Measurements from ENCODE around the gene ACAD9. TPM values are rescaled to one million over a fixed set of nuclear protein-coding genes. Genes with fewer than 3 reads are reported as not detected.
"Not testable (repeated sequence)": the region's sequence is repeated elsewhere in the genome, so short reads cannot be mapped to it uniquely, and the experiment has no call there.

ACAD9 gene
- polyA plus RNA-seq, 2 donors, result 25.6 to 30.8 TPM

GRCh38 chr3:128855569-128855968 lies 23.9 kb upstream of the ACAD9 start:
- H3K27me3 ChIP-seq (ENCODE audit: control insufficient read depth in 1 of 2, insufficient read depth in 2 of 2, low read length in 2 of 2), result no peaks in the 10 kb centered on the region
- peaks cover 18 to 39% of the 10 kb centered on the region in 2 donors for H3K9me3 ChIP-seq (ENCODE audit: control insufficient read depth in 2 of 2, insufficient read depth in 1 of 2, low read depth in 1 of 2, low read length in 1 of 2)
- H3K4me1 ChIP-seq (ENCODE audit: control insufficient read depth in 2 of 2, insufficient read depth in 2 of 2, low read length in 1 of 2), result no peaks in the 10 kb centered on the region
- no peaks in the 10 kb centered on the region for H3K36me3 ChIP-seq (ENCODE audit: control insufficient read depth in 2 of 2, insufficient read depth in 2 of 2, low read length in 1 of 2)
- no peak overlapping the region for H3K4me3 ChIP-seq (ENCODE audit: low read depth in 1 of 2, low read length in 2 of 2)
- H3K27ac ChIP-seq (ENCODE audit: low read depth in 2 of 2, low read length in 1 of 2), result no peak overlapping the region
- WGBS, 2 donors, result 61 to 85% methylated on average over 4 of the region's 4 CpGs

GRCh38 chr3:128858167-128858566 lies 21.3 kb upstream of the ACAD9 start:
- Histone ChIP-seq H3K27me3 (ENCODE audit: control insufficient read depth in 1 of 2, insufficient read depth in 2 of 2, low read length in 2 of 2) (no peaks in the 10 kb centered on the region), H3K9me3 (ENCODE audit: control insufficient read depth in 2 of 2, insufficient read depth in 1 of 2, low read depth in 1 of 2, low read length in 1 of 2) (peaks cover 18 to 45% of the 10 kb centered on the region in 2 donors), H3K4me3 (ENCODE audit: low read depth in 1 of 2, low read length in 2 of 2) (no peak overlapping the region), H3K36me3 (ENCODE audit: control insufficient read depth in 2 of 2, insufficient read depth in 2 of 2, low read length in 1 of 2) (no peaks in the 10 kb centered on the region), H3K27ac (ENCODE audit: low read depth in 2 of 2, low read length in 1 of 2) (no peak overlapping the region), H3K4me1 (ENCODE audit: control insufficient read depth in 2 of 2, insufficient read depth in 2 of 2, low read length in 1 of 2) (no peaks in the 10 kb centered on the region)
- 80 to 93% methylated on average over 3 of the region's 3 CpGs for WGBS, 2 donors

- peaks cover 12 to 32% of the 10 kb centered on the region in 2 donors for H3K9me3 ChIP-seq (ENCODE audit: control insufficient read depth in 2 of 2, insufficient read depth in 1 of 2, low read depth in 1 of 2, low read length in 1 of 2)
- H3K4me1 ChIP-seq (ENCODE audit: control insufficient read depth in 2 of 2, insufficient read depth in 2 of 2, low read length in 1 of 2), result no peaks in the 10 kb centered on the region
- no peaks in the 10 kb centered on the region for H3K27me3 ChIP-seq (ENCODE audit: control insufficient read depth in 1 of 2, insufficient read depth in 2 of 2, low read length in 2 of 2)
- H3K27ac ChIP-seq (ENCODE audit: low read depth in 2 of 2, low read length in 1 of 2), result no peak overlapping the region
- H3K4me3 ChIP-seq (ENCODE audit: low read depth in 1 of 2, low read length in 2 of 2), result no peak overlapping the region
- no peaks in the 10 kb centered on the region for H3K36me3 ChIP-seq (ENCODE audit: control insufficient read depth in 2 of 2, insufficient read depth in 2 of 2, low read length in 1 of 2)
- WGBS, 2 donors, result 86 to 89% methylated on average over 6 of the region's 6 CpGs
Measured at GRCh38 chr3:128859630-128860029, 19.8 kb upstream of the ACAD9 start.

DNA sequence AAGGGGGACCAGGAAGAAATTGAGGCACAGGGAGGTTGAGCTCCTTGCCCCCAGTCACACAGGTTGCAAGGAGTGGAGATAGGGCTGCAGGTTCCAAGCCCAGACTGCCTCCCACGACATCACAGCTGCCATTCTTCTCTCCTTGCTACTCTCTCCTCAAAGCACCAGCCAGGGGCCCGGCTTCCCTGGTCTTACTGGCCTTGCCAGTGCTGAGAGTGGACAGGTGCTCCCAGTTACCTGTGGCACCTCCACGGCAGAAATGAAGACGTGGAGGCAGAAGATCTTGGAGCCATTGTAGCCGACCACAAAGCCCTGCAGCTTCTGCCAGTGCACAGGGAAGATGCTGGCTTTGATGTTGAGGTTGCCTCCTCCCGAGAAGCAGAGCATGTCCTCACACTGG lies 17.9 kb upstream of the ACAD9 start:
- H3K27me3 ChIP-seq (ENCODE audit: control insufficient read depth in 1 of 2, insufficient read depth in 2 of 2, low read length in 2 of 2), result no peaks in the 10 kb centered on the region
- H3K4me3 ChIP-seq (ENCODE audit: low read depth in 1 of 2, low read length in 2 of 2), result no peak overlapping the region
- WGBS, 2 donors, result 85 to 90% methylated on average over 6 of the region's 6 CpGs
- no peaks in the 10 kb centered on the region for H3K36me3 ChIP-seq (ENCODE audit: control insufficient read depth in 2 of 2, insufficient read depth in 2 of 2, low read length in 1 of 2)
- H3K4me1 ChIP-seq (ENCODE audit: control insufficient read depth in 2 of 2, insufficient read depth in 2 of 2, low read length in 1 of 2), result no peaks in the 10 kb centered on the region
- H3K27ac ChIP-seq (ENCODE audit: low read depth in 2 of 2, low read length in 1 of 2), result no peak overlapping the region
- H3K9me3 ChIP-seq (ENCODE audit: control insufficient read depth in 2 of 2, insufficient read depth in 1 of 2, low read depth in 1 of 2, low read length in 1 of 2), result peaks cover 12 to 32% of the 10 kb centered on the region in 2 donors

DNA sequence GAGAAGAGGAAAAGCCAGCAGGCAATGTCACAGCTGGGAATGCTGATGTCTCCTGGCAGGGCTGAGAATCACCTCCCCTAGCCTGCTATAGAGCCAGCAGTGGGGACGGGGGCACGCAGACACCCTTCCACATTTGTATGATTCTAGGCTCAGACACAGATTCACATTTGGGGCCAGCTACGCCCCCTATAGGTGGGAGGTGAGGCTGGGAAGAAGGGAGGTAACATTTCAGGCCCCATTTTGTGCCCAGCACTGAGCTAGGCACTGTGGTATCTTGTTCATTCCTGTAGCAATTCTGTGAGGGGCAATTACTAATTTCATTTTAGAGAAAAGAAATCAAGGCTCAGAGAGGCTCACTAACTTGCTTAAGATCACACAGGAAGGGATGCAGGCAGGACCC lies 15.9 kb upstream of the ACAD9 start:
- no peaks in the 10 kb centered on the region for H3K36me3 ChIP-seq (ENCODE audit: control insufficient read depth in 2 of 2, insufficient read depth in 2 of 2, low read length in 1 of 2)
- H3K27ac ChIP-seq (ENCODE audit: low read depth in 2 of 2, low read length in 1 of 2), result no peak overlapping the region
- peaks cover 9 to 24% of the 10 kb centered on the region in 2 donors for H3K9me3 ChIP-seq (ENCODE audit: control insufficient read depth in 2 of 2, insufficient read depth in 1 of 2, low read depth in 1 of 2, low read length in 1 of 2)
- H3K4me3 ChIP-seq (ENCODE audit: low read depth in 1 of 2, low read length in 2 of 2), result no peak overlapping the region
- no peaks in the 10 kb centered on the region for H3K27me3 ChIP-seq (ENCODE audit: control insufficient read depth in 1 of 2, insufficient read depth in 2 of 2, low read length in 2 of 2)
- 73 to 86% methylated on average over 3 of the region's 3 CpGs for WGBS, 2 donors
- no peaks in the 10 kb centered on the region for H3K4me1 ChIP-seq (ENCODE audit: control insufficient read depth in 2 of 2, insufficient read depth in 2 of 2, low read length in 1 of 2)

- WGBS, 2 donors, result 46 to 54% methylated on average over 11 of the region's 11 CpGs
Measured at GRCh38 chr3:128864351-128864811, 15.0 kb upstream of the ACAD9 start.

GRCh38 chr3:128864849-128865804 lies 14.3 kb upstream of the ACAD9 start:
- H3K27me3 ChIP-seq (ENCODE audit: control insufficient read depth in 1 of 2, insufficient read depth in 2 of 2, low read length in 2 of 2); H3K36me3 ChIP-seq (ENCODE audit: control insufficient read depth in 2 of 2, insufficient read depth in 2 of 2, low read length in 1 of 2); H3K4me1 ChIP-seq (ENCODE audit: control insufficient read depth in 2 of 2, insufficient read depth in 2 of 2, low read length in 1 of 2); H3K4me3 ChIP-seq (ENCODE audit: low read depth in 1 of 2, low read length in 2 of 2); H3K27ac ChIP-seq (ENCODE audit: low read depth in 2 of 2, low read length in 1 of 2): not testable (repeated sequence)
- H3K9me3 ChIP-seq (ENCODE audit: control insufficient read depth in 2 of 2, insufficient read depth in 1 of 2, low read depth in 1 of 2, low read length in 1 of 2), result peaks cover 0 to 10% of the 10 kb centered on the region in 2 donors
- 64 to 66% methylated on average over 19 to 22 of the region's 25 CpGs for WGBS, 2 donors

More at GRCh38 chr3:128864351-128864811, 15.0 kb upstream of the ACAD9 start:
- H3K27ac ChIP-seq (ENCODE audit: low read depth in 2 of 2, low read length in 1 of 2), result peak overlapping the region in 1 of 2 donors; percentile 2
- no peak overlapping the region for H3K4me3 ChIP-seq (ENCODE audit: low read depth in 1 of 2, low read length in 2 of 2)
- H3K36me3 ChIP-seq (ENCODE audit: control insufficient read depth in 2 of 2, insufficient read depth in 2 of 2, low read length in 1 of 2), result no peaks in the 10 kb centered on the region
- H3K4me1 ChIP-seq (ENCODE audit: control insufficient read depth in 2 of 2, insufficient read depth in 2 of 2, low read length in 1 of 2), result no peaks in the 10 kb centered on the region
- H3K9me3 ChIP-seq (ENCODE audit: control insufficient read depth in 2 of 2, insufficient read depth in 1 of 2, low read depth in 1 of 2, low read length in 1 of 2), result peaks cover 2 to 17% of the 10 kb centered on the region in 2 donors
- no peaks in the 10 kb centered on the region for H3K27me3 ChIP-seq (ENCODE audit: control insufficient read depth in 1 of 2, insufficient read depth in 2 of 2, low read length in 2 of 2)

DNA sequence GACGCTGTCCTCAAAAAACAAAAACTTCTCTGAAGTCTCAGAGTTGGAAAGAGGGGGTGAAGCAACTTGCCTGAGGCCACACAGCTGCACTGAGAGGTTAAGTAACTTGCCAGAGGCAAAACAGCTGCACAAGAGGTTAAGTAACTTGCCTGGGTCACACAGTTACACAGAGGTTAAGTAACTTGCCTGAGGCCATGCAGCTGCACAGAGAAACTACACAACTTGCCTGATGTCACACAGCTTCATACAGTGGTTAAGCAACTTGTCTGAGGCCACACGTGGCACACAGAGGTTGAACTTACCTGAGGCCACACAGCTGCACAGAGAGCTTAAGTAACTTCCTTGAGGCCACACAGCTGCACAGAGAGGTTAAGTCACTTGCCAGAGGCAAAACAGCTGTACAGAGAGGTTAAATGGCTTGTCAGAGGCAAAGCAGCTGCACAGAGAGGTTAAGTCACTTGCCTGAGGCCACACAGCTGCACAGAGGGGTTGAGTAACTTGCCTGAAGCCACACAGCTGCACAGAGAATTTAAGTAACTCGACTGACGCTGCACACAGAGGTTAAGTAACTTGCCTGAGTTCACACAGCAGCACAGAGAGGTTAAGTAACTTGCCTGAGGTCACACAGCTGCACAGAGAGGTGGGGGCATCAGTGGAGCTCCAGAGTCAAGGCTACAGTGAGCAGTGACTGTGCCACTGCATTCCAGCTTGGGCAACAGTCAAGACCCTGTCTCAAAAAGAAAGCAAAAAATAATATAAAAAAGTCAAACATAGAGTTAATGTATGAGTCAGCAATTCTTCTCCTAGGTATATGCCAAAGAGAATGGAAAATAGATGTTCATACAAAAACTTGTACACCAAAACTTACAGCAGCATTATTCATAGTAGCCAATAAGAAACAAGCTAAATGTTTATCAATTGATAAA lies 12.0 kb upstream of the ACAD9 start:
- WGBS, 2 donors, result 61 to 73% methylated on average over 4 of the region's 4 CpGs
- Histone ChIP-seq H3K4me1 (ENCODE audit: control insufficient read depth in 2 of 2, insufficient read depth in 2 of 2, low read length in 1 of 2) (no peaks in the 10 kb centered on the region), H3K9me3 (ENCODE audit: control insufficient read depth in 2 of 2, insufficient read depth in 1 of 2, low read depth in 1 of 2, low read length in 1 of 2) (no peaks in the 10 kb centered on the region), H3K27me3 (ENCODE audit: control insufficient read depth in 1 of 2, insufficient read depth in 2 of 2, low read length in 2 of 2) (no peaks in the 10 kb centered on the region), H3K36me3 (ENCODE audit: control insufficient read depth in 2 of 2, insufficient read depth in 2 of 2, low read length in 1 of 2) (no peaks in the 10 kb centered on the region), H3K27ac (ENCODE audit: low read depth in 2 of 2, low read length in 1 of 2) (no peak overlapping the region), H3K4me3 (ENCODE audit: low read depth in 1 of 2, low read length in 2 of 2) (no peak overlapping the region)

- Histone ChIP-seq H3K27ac (ENCODE audit: low read depth in 2 of 2, low read length in 1 of 2) (no peak overlapping the region), H3K4me3 (ENCODE audit: low read depth in 1 of 2, low read length in 2 of 2) (no peak overlapping the region), H3K4me1 (ENCODE audit: control insufficient read depth in 2 of 2, insufficient read depth in 2 of 2, low read length in 1 of 2) (no peaks in the 10 kb centered on the region), H3K9me3 (ENCODE audit: control insufficient read depth in 2 of 2, insufficient read depth in 1 of 2, low read depth in 1 of 2, low read length in 1 of 2) (no peaks in the 10 kb centered on the region), H3K27me3 (ENCODE audit: control insufficient read depth in 1 of 2, insufficient read depth in 2 of 2, low read length in 2 of 2) (no peaks in the 10 kb centered on the region), H3K36me3 (ENCODE audit: control insufficient read depth in 2 of 2, insufficient read depth in 2 of 2, low read length in 1 of 2) (no peaks in the 10 kb centered on the region)
- 93 to 100% methylated on average over 4 of the region's 4 CpGs for WGBS, 2 donors
Measured at GRCh38 chr3:128870347-128870746, 9.1 kb upstream of the ACAD9 start.

Data from esophagus (tissue), 2 donors.